GM12873 (cell line): Measurements from ENCODE around the gene LCK.

Source experiments
- CTCF ChIP-seq: IDR thresholded peaks from 2 replicates; pipeline ENCODE4 v1.5.1; 2012; ENCODE audit warnings: low read depth, mild to moderate bottlenecking, moderate library complexity, low read length, control low read depth; ENCODE audit not compliant: insufficient read depth; ENCODE audit errors: missing control alignments

Gene LCK

GRCh38 chr1:32272557-32273390 is 21.7 kb downstream of the LCK start:
- no peak for TF ChIP-seq CTCF

GRCh38 chr1:32273391-32274208 is 22.5 kb downstream of the LCK start:
- TF ChIP-seq CTCF: no peak

- TF ChIP-seq CTCF: no peak
Measured at GRCh38 chr1:32274646-32275340, 23.7 kb downstream of the LCK start.

GRCh38 chr1:32275424-32275823 is 24.4 kb downstream of the LCK start:
- no peak for TF ChIP-seq CTCF

- no peak for TF ChIP-seq CTCF
Measured at GRCh38 chr1:32276032-32276782, 25.1 kb downstream of the LCK start.

- TF ChIP-seq CTCF: no peak
Measured at GRCh38 chr1:32285658-32286057, 34.6 kb downstream of the LCK start.
